DND-41 (cell line): Measurements from ENCODE around the gene GINS2.

ENCODE experiments used
- ATAC-seq: fragments of 200-7000 bp; cut with Tn5 transposase; 3 replicates; pipeline ENCODE4 v1.9.1; 2021; ENCODE audit warnings: low read depth; ENCODE audit not compliant: insufficient read depth
- DNase-seq: peaks from one replicate; pipeline ENCODE4 v3.0.0-alpha.2; 2020
- H2AFZ ChIP-seq: 2 replicates; pipeline ENCODE4 v1.6.0; 2012; ENCODE audit warnings: low read depth, low read length
- H3K27ac ChIP-seq: 2 replicates; pipeline ENCODE4 v1.5.1; 2012; ENCODE audit warnings: low read length, inconsistent platforms
- H3K27me3 ChIP-seq: fragments of 200-600 bp; sonication (generic); 2 replicates; pipeline ENCODE4 v1.6.0; 2012; ENCODE audit warnings: low read length, mild to moderate bottlenecking, inconsistent platforms; ENCODE audit not compliant: insufficient read depth, poor library complexity
- H3K36me3 ChIP-seq: 2 replicates; pipeline ENCODE4 v1.5.1; 2012; ENCODE audit warnings: low read length, inconsistent platforms; ENCODE audit not compliant: insufficient read depth
- H3K4me1 ChIP-seq: 2 replicates; pipeline ENCODE4 v1.5.1; 2012; ENCODE audit warnings: mild to moderate bottlenecking, low read length; ENCODE audit not compliant: insufficient read depth
- H3K4me2 ChIP-seq: 2 replicates; pipeline ENCODE4 v1.6.0; 2012; ENCODE audit warnings: mild to moderate bottlenecking, moderate library complexity, low read length, inconsistent platforms; ENCODE audit not compliant: insufficient read depth
- H3K4me3 ChIP-seq, 2 experiments: fragments of 200-600 bp in 1 of 2; shearing (Covaris generic) in 1 of 2; 2 replicates each; pipeline ENCODE4 v1.5.1; 2012 to 2016; ENCODE audit warnings: inconsistent platforms in 2 of 2, low read length in 2 of 2, mild to moderate bottlenecking in 2 of 2, low read depth in 1 of 2, moderate library complexity in 1 of 2
- H3K79me2 ChIP-seq: 2 replicates; pipeline ENCODE4 v1.6.0; 2012; ENCODE audit warnings: low read length, inconsistent platforms; ENCODE audit not compliant: insufficient read depth
- H3K9ac ChIP-seq: 2 replicates; pipeline ENCODE4 v1.6.0; 2012; ENCODE audit warnings: low read depth, mild to moderate bottlenecking, inconsistent platforms, low read length, moderate library complexity
- H3K9me3 ChIP-seq: 2 replicates; pipeline ENCODE4 v1.5.1; 2012; ENCODE audit warnings: low read length, moderate library complexity, mild to moderate bottlenecking, inconsistent platforms; ENCODE audit not compliant: insufficient read depth, severe bottlenecking
- H4K20me1 ChIP-seq: 2 replicates; pipeline ENCODE4 v1.6.0; 2012; ENCODE audit warnings: low read length; ENCODE audit not compliant: insufficient read depth
- CTCF ChIP-seq: IDR thresholded peaks from 2 replicates; pipeline ENCODE4 v1.5.1; 2012; ENCODE audit warnings: borderline replicate concordance, low read length, moderate library complexity, mild to moderate bottlenecking; ENCODE audit not compliant: poor library complexity, severe bottlenecking; ENCODE audit errors: extremely low read depth
- EZH2 ChIP-seq: IDR thresholded peaks from 3 replicates; pipeline ENCODE4 v1.6.1; 2012; ENCODE audit warnings: borderline replicate concordance, low read depth, mild to moderate bottlenecking, moderate library complexity, low read length, inconsistent platforms; ENCODE audit not compliant: severe bottlenecking

The GINS2 gene

GRCh38 chr16:85651629-85652430 lies 36.9 kb downstream of the GINS2 start:
- Histone ChIP-seq H3K4me2 (no peak overlapping the region), H3K4me3 (no peak overlapping the region), H3K79me2 (0 out of 2 replicates have a peak, but pooled peaks cover 11% of the 10 kb centered on the region), H3K27ac (no peak overlapping the region), H3K9ac (no peak overlapping the region), H3K4me1 (no peaks in the 10 kb centered on the region), H3K27me3 (no peaks in the 10 kb centered on the region), H4K20me1 (peaks cover 78% of the 10 kb centered on the region), H3K9me3 (no peaks in the 10 kb centered on the region), H3K36me3 (peaks cover 73% of the 10 kb centered on the region), H2AFZ (no peak overlapping the region)
- TF ChIP-seq EZH2: no peak
- no peak for DNase-seq
- no peak for ATAC-seq

GRCh38 chr16:85650844-85651628 lies 37.7 kb downstream of the GINS2 start:
- no peak for TF ChIP-seq EZH2
- TF ChIP-seq CTCF: no peak
- Histone ChIP-seq H2AFZ (no peak overlapping the region), H3K9ac (no peak overlapping the region), H3K27me3 (no peaks in the 10 kb centered on the region), H3K4me2 (no peak overlapping the region), H3K27ac (no peak overlapping the region), H3K4me3 (no peak overlapping the region), H3K36me3 (peaks cover 69% of the 10 kb centered on the region), H3K79me2 (peaks cover 14% of the 10 kb centered on the region; the same call in 1 of the 2 replicates), H3K4me1 (no peaks in the 10 kb centered on the region), H3K9me3 (no peaks in the 10 kb centered on the region), H4K20me1 (peaks cover 79% of the 10 kb centered on the region)
- DNase-seq (no peak), ATAC-seq (no peak)

GRCh38 chr16:85650135-85650843 lies 38.5 kb downstream of the GINS2 start:
- Histone ChIP-seq H3K27ac (no peak overlapping the region), H4K20me1 (peaks cover 80% of the 10 kb centered on the region), H2AFZ (no peak overlapping the region), H3K36me3 (peaks cover 69% of the 10 kb centered on the region), H3K9ac (no peak overlapping the region), H3K27me3 (no peaks in the 10 kb centered on the region), H3K4me3 (no peak overlapping the region), H3K79me2 (peaks cover 20% of the 10 kb centered on the region), H3K4me2 (no peak overlapping the region), H3K4me1 (no peaks in the 10 kb centered on the region), H3K9me3 (no peaks in the 10 kb centered on the region)
- TF ChIP-seq CTCF (no peak), EZH2 (no peak)
- ATAC-seq (no peak), DNase-seq (no peak)
